K562 (cell line): ENCODE measurements around the gene CHCHD1. TPM values are rescaled to one million over a fixed set of nuclear protein-coding genes. Genes with fewer than 3 reads are reported as not detected.

Source experiments
- CAMTA2 ChIP-seq: fragments of 250-450 bp; sonication (Bioruptor Pico); conservative IDR thresholded peaks from 2 replicates; pipeline ENCODE4 v1.5.1; 2022
- CBFB ChIP-seq: sonication (generic); formaldehyde crosslinking; IDR thresholded peaks from 2 replicates; pipeline ENCODE4 v1.4.0; 2020; ENCODE audit warnings: mild to moderate bottlenecking, missing genetic modification reagents
- ETV5 ChIP-seq: sonication (generic); formaldehyde crosslinking; IDR thresholded peaks from 2 replicates; pipeline ENCODE4 v1.4.0; 2020; ENCODE audit warnings: low read depth, mild to moderate bottlenecking, missing genetic modification reagents
- HDAC2 ChIP-seq: fragments of 450-650 bp; IDR thresholded peaks from 2 replicates; pipeline ENCODE4 v1.6.1; 2016; ENCODE audit warnings: mild to moderate bottlenecking
- JUNB ChIP-seq: fragments of 450-650 bp; formaldehyde crosslinking; conservative IDR thresholded peaks from 2 replicates; pipeline ENCODE4 v1.4.0; 2020; ENCODE audit warnings: mild to moderate bottlenecking
- MTA2 ChIP-seq: fragments of 450-650 bp; IDR thresholded peaks from 2 replicates; pipeline ENCODE4 v1.6.1; 2016; ENCODE audit warnings: low read depth
- MXD1 ChIP-seq: fragments of 250-450 bp; sonication (Bioruptor Pico); IDR thresholded peaks from 2 replicates; pipeline ENCODE4 v1.8.0; 2021; ENCODE audit warnings: borderline replicate concordance, mild to moderate bottlenecking, moderate library complexity; ENCODE audit not compliant: poor library complexity, severe bottlenecking
- NCOA6 ChIP-seq: fragments of 450-650 bp; IDR thresholded peaks from 2 replicates; pipeline ENCODE4 v1.6.1; 2017; ENCODE audit warnings: mild to moderate bottlenecking
- SOX6 ChIP-seq: fragments of 450-650 bp; IDR thresholded peaks from 2 replicates; pipeline ENCODE4 v1.6.1; 2014; ENCODE audit warnings: mild to moderate bottlenecking
- SP1 ChIP-seq: sonication (generic); formaldehyde crosslinking; IDR thresholded peaks from 2 replicates; pipeline ENCODE4 v1.8.1; 2022; ENCODE audit warnings: mild to moderate bottlenecking, missing genetic modification reagents
- TSC22D4 ChIP-seq: fragments of 450-650 bp; IDR thresholded peaks from 2 replicates; pipeline ENCODE4 v1.6.1; 2016; ENCODE audit warnings: missing genetic modification characterization, missing biosample characterization, control low read depth
- YY1 ChIP-seq, 3 experiments: IDR thresholded peaks; 2 replicates each; pipeline ENCODE4 v1.6.1; 2011; ENCODE audit warnings: low read length in 2 of 3, mild to moderate bottlenecking in 2 of 3, moderate library complexity in 2 of 3, borderline replicate concordance in 1 of 3, control low read depth in 1 of 3, low read depth in 1 of 3; ENCODE audit not compliant: insufficient read depth in 3 of 3, insufficient replicate concordance in 2 of 3, control insufficient read depth in 1 of 3, insufficient read length in 1 of 3; ENCODE audit errors: extremely low read depth in 1 of 3
- ZBED1 ChIP-seq: IDR thresholded peaks from 2 replicates; pipeline ENCODE4 v1.6.1; 2014
- ZBTB1 ChIP-seq: sonication (generic); formaldehyde crosslinking; IDR thresholded peaks from 2 replicates; pipeline ENCODE4 v1.8.1; 2023; ENCODE audit warnings: missing genetic modification reagents, low read depth, mild to moderate bottlenecking, borderline replicate concordance
- ZNF165 ChIP-seq: fragments of 250-450 bp; sonication (Bioruptor Pico); IDR thresholded peaks from 2 replicates; pipeline ENCODE4 v1.4.0; 2020; ENCODE audit warnings: borderline replicate concordance
- ZNF239 ChIP-seq: fragments of 250-450 bp; sonication (Bioruptor Pico); IDR thresholded peaks from 2 replicates; pipeline ENCODE4 v1.4.0; 2020; ENCODE audit warnings: mild to moderate bottlenecking
- ZNF644 ChIP-seq: fragments of 200-800 bp; sonication (Bioruptor generic); IDR thresholded peaks from 2 replicates; pipeline ENCODE4 v1.6.1; 2016; ENCODE audit warnings: low read depth, missing genetic modification characterization, missing compliant biosample characterization
- polyA plus RNA-seq, 8 experiments: library from polyadenylated mRNA; depleted of rRNA in 4 of 8; stranded (reverse) in 5 of 8; unstranded in 3 of 8; fragments of >200 nt; fragmentation: Nextera tagmentation in 2 of 8; fragmentation: Illumina TruSeq in 1 of 8; extraction: Ambion mirVana in 2 of 8; extraction: Trizol in 1 of 8; gene quantifications; 2 replicates each; pipeline versions ENCODE4 v1.2.1 to v1.2.3, GENCODE V29; 2011 to 2014; ENCODE audit warnings: inconsistent platforms in 1 of 8, missing spikeins in 1 of 8
- total RNA-seq, 7 experiments: library from RNA; depleted of rRNA in 6 of 7; stranded (reverse); fragments of >200 nt in 6 of 7; fragmentation: Illumina TruSeq in 2 of 7; extraction: Trizol in 2 of 7; gene quantifications; 2 replicates each; pipeline versions ENCODE4 v1.2.1 to v1.2.3, GENCODE V29; 2011 to 2021; ENCODE audit warnings: low replicate concordance in 1 of 7
- TF ChIP-seq, protein P1 (sequence below): fragments of 250-450 bp; sonication (Bioruptor Pico); IDR thresholded peaks from 2 replicates; pipeline ENCODE4 v1.8.0; 2021; ENCODE audit warnings: moderate library complexity, mild to moderate bottlenecking, inconsistent platforms
- TF ChIP-seq, protein P2 (sequence below), 2 experiments: fragments of 450-650 bp in 1 of 2; sonication (generic) in 1 of 2; formaldehyde crosslinking in 1 of 2; IDR thresholded peaks; 2 replicates each; pipeline versions ENCODE4 v1.7.1 to v1.9.0; 2016 to 2022; ENCODE audit warnings: inconsistent platforms in 1 of 2, mild to moderate bottlenecking in 1 of 2, missing genetic modification reagents in 1 of 2

Gene CHCHD1
- total and polyA plus RNA-seq, 9 of the 15 experiments (the other 6 are each of a cell fraction or from before 2014, with no cell fraction given): 52.9 to 126 (median 83.4) TPM

- TF ChIP-seq CAMTA2 (no peak), NCOA6 (no peak), MTA2 (no peak), YY1 (IDR thresholded peaks at IDR 0.05; ENCODE audit: borderline replicate concordance in 1 of 3, control insufficient read depth in 1 of 3, extremely low read depth in 1 of 3, insufficient read depth in 3 of 3, insufficient read length in 1 of 3, insufficient replicate concordance in 2 of 3, low read depth in 1 of 3, low read length in 2 of 3) (no peak), ZBTB1 (CRISPR knock-in tag) (0 out of 2 replicates have a peak, but pooled peaks have one; percentile 41), JUNB (CRISPR knock-in tag) (no peak), TSC22D4 (tag) (no peak), MXD1 (no peak), ZNF644 (tag) (no peak), SOX6 (no peak), ZNF165 (no peak), CBFB (CRISPR knock-in tag) (no peak), ZBED1 (no peak), SP1 (CRISPR knock-in tag) (no peak; the same call in 1 of the 2 replicates), ZNF239 (CRISPR knock-in tag) (no peak), ETV5 (CRISPR knock-in tag) (no peak), HDAC2 (no peak)
- TF ChIP-seq, protein P1, sequence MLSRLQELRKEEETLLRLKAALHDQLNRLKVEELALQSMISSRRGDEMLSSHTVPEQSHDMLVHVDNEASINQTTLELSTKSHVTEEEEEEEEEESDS (CRISPR knock-in tag): no peak
- TF ChIP-seq, protein P2, sequence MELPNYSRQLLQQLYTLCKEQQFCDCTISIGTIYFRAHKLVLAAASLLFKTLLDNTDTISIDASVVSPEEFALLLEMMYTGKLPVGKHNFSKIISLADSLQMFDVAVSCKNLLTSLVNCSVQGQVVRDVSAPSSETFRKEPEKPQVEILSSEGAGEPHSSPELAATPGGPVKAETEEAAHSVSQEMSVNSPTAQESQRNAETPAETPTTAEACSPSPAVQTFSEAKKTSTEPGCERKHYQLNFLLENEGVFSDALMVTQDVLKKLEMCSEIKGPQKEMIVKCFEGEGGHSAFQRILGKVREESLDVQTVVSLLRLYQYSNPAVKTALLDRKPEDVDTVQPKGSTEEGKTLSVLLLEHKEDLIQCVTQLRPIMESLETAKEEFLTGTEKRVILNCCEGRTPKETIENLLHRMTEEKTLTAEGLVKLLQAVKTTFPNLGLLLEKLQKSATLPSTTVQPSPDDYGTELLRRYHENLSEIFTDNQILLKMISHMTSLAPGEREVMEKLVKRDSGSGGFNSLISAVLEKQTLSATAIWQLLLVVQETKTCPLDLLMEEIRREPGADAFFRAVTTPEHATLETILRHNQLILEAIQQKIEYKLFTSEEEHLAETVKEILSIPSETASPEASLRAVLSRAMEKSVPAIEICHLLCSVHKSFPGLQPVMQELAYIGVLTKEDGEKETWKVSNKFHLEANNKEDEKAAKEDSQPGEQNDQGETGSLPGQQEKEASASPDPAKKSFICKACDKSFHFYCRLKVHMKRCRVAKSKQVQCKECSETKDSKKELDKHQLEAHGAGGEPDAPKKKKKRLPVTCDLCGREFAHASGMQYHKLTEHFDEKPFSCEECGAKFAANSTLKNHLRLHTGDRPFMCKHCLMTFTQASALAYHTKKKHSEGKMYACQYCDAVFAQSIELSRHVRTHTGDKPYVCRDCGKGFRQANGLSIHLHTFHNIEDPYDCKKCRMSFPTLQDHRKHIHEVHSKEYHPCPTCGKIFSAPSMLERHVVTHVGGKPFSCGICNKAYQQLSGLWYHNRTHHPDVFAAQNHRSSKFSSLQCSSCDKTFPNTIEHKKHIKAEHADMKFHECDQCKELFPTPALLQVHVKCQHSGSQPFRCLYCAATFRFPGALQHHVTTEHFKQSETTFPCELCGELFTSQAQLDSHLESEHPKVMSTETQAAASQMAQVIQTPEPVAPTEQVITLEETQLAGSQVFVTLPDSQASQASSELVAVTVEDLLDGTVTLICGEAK (IDR thresholded peaks at IDR 0.05): no peak
- TF ChIP-seq, protein P2 (CRISPR knock-in tag; IDR thresholded peaks at IDR 0.05): no peak
Observed at GRCh38 chr10:73810735-73811465, 29.1 kb downstream of the CHCHD1 start (continued).
